Measurements from ENCODE around the gene FER1L5. TPM values are rescaled to one million over a fixed set of nuclear protein-coding genes. Genes with fewer than 3 reads are reported as not detected.

The FER1L5 gene
- total RNA-seq, 1 experiment from 2014 or later: 1.2 TPM

- Mint-ChIP-seq H3K4me3 (no peak overlapping the region), H3K27ac (peak overlapping the region in 1 of 3 experiments; percentile 72; a peak in 1 of 7 replicates), H3K27me3 (ENCODE audit: low read depth) (no peaks in the 10 kb centered on the region), H3K36me3 (ENCODE audit: insufficient read depth in 1 of 3, low read depth in 3 of 3) (peaks cover under 1 to 14% (median 3%) of the 10 kb centered on the region in 3 experiments; a peak in 4 of 7 replicates), H3K9me3 (no peaks in the 10 kb centered on the region), H3K4me1 (no peaks in the 10 kb centered on the region)
- WGBS (ENCODE audit: extremely low coverage, insufficient read length, low lambda C conversion rate): no CpG with 5 or more reads among the region's 6 CpGs
- H2BK20ac ChIP-seq (ENCODE audit: low read depth, low read length, poor library complexity, severe bottlenecking): no peak overlapping the region
- no peak overlapping the region for H4K8ac ChIP-seq (replicated peaks; ENCODE audit: insufficient read length, low read depth, low read length)
- no peak overlapping the region for H2BK120ac ChIP-seq (ENCODE audit: low read depth, low read length, poor library complexity, severe bottlenecking)
- no peak overlapping the region for H2BK5ac ChIP-seq (ENCODE audit: insufficient read length, low read length)
- no peak overlapping the region for H3K18ac ChIP-seq (ENCODE audit: insufficient read length, low read depth, low read length)
- H3K23ac ChIP-seq (ENCODE audit: insufficient read length, low read depth, low read length): no peak overlapping the region
- H3K27ac ChIP-seq (ENCODE audit: insufficient read length, low read depth, low read length): no peak overlapping the region
- H3K9me3 ChIP-seq (ENCODE audit: control insufficient read depth, low read depth, low read length): no peaks in the 10 kb centered on the region
- H3K27me3 ChIP-seq (ENCODE audit: insufficient read depth, low read length): no peaks in the 10 kb centered on the region
- no peaks in the 10 kb centered on the region for H3K79me1 ChIP-seq (ENCODE audit: insufficient read depth, low read depth, low read length, poor library complexity, severe bottlenecking)
- no peak overlapping the region for H2AFZ ChIP-seq (ENCODE audit: low read length)
- H3K4ac ChIP-seq (ENCODE audit: low read depth, low read length): no peak overlapping the region
- H3K56ac ChIP-seq (ENCODE audit: insufficient read length, low read depth, low read length): no peak overlapping the region
- no peaks in the 10 kb centered on the region for H3K23me2 ChIP-seq (ENCODE audit: insufficient read length, low read depth, low read length, poor library complexity, severe bottlenecking)
- no peak overlapping the region for H3T11ph ChIP-seq (ENCODE audit: low read length)
- H2BK15ac ChIP-seq (ENCODE audit: low read depth, low read length): no peak overlapping the region
- no peak overlapping the region for H4K5ac ChIP-seq (ENCODE audit: insufficient read length, low read depth, low read length)
- no peaks in the 10 kb centered on the region for H4K20me1 ChIP-seq (ENCODE audit: control insufficient read depth, insufficient read depth, insufficient read length)
- H2BK12ac ChIP-seq (ENCODE audit: insufficient read length, low read depth, low read length): no peak overlapping the region
- H3K4me1 ChIP-seq (ENCODE audit: insufficient read depth, low read length): no peaks in the 10 kb centered on the region
- H3K14ac ChIP-seq (ENCODE audit: insufficient read depth, low read length): no peak overlapping the region
- no peak for DNase-seq
- H3K79me2 ChIP-seq (ENCODE audit: insufficient read depth, low read length): no peaks in the 10 kb centered on the region
- TF ChIP-seq CTCF (conservative IDR thresholded peaks at IDR 0.05): no peak
- no peak overlapping the region for H3K9ac ChIP-seq (ENCODE audit: extremely low read depth, insufficient read length, low read length)
- H3K4me2 ChIP-seq (ENCODE audit: insufficient read depth, insufficient read length, low read length): no peak overlapping the region
- H2AK5ac ChIP-seq (ENCODE audit: insufficient read length, low read length): no peak overlapping the region
- no peak overlapping the region for H4K91ac ChIP-seq (ENCODE audit: insufficient read length, low read depth, low read length)
Measured at GRCh38 chr2:96699021-96699420, 56.5 kb downstream of the FER1L5 start.
